Measurements from ENCODE around the gene CACNG4. TPM values are rescaled to one million over a fixed set of nuclear protein-coding genes. Genes with fewer than 3 reads are reported as not detected.
"Not testable (repeated sequence)": the region's sequence is repeated elsewhere in the genome, so short reads cannot be mapped to it uniquely, and the experiment has no call there.

CACNG4 gene
- polyA plus RNA-seq, 2 of the 4 experiments (the other 2 are of a cell fraction), result 6.2 to 10.2 TPM

- no peak overlapping the region for H3K4me2 ChIP-seq
- no peak for TF ChIP-seq POLR2AphosphoS2 (conservative IDR thresholded peaks at IDR 0.05; ENCODE audit: low read length)
- no peak for TF ChIP-seq MAFK (IDR thresholded peaks at IDR 0.05; ENCODE audit: partially characterized antibody)
- no peak for TF ChIP-seq PHF8 (IDR thresholded peaks at IDR 0.05; ENCODE audit: borderline replicate concordance, low read depth)
- FAIRE-seq, result no peak
- ChIA-PET POLR2A (no interaction called here), CTCF (no interaction called here)
- H3K4me1 ChIP-seq, result no peaks in the 10 kb centered on the region
- no peak overlapping the region for H3K27ac ChIP-seq
- WGBS (ENCODE audit: missing lambda C conversion rate), result 73% methylated on average over 9 of the region's 9 CpGs
- no peak for ATAC-seq
- DNase-seq (ENCODE audit: low read depth in 1 of 2, low spot score in 1 of 2), result no peak
- H3K4me3 ChIP-seq, result no peak overlapping the region
- no peaks in the 10 kb centered on the region for H3K9me3 ChIP-seq
Observed at GRCh38 chr17:67033613-67034012, 69.1 kb downstream of the CACNG4 start.

GRCh38 chr17:67035131-67036083 is 70.9 kb downstream of the CACNG4 start:
- no peak for FAIRE-seq
- H3K4me1 ChIP-seq, result no peaks in the 10 kb centered on the region
- ChIA-PET CTCF (interaction anchor here (0.8 kb wide), 1 partner anchor 8 kb away, joined by 4 read pairs; the partner anchor contains the start of gene CACNG1), POLR2A (no interaction called here)
- TF ChIP-seq ZC3H11A (IDR thresholded peaks at IDR 0.05) (no peak), EHF (CRISPR knock-in tag; IDR thresholded peaks at IDR 0.05) (no peak), RCOR1 (IDR thresholded peaks at IDR 0.05; ENCODE audit: low read depth, low read length) (no peak)
- H3K4me3 ChIP-seq, result no peak overlapping the region
- H3K9me3 ChIP-seq, result no peaks in the 10 kb centered on the region
- no peak for DNase-seq (ENCODE audit: low read depth in 1 of 2, low spot score in 1 of 2)
- 49% methylated on average over 10 of the region's 11 CpGs for WGBS (ENCODE audit: missing lambda C conversion rate)
- ATAC-seq, result no peak
- H3K27ac ChIP-seq, result no peak overlapping the region
- H3K4me2 ChIP-seq, result no peak overlapping the region

- H3K27ac ChIP-seq, result no peak overlapping the region
- no peak for FAIRE-seq
- H3K9me3 ChIP-seq, result no peaks in the 10 kb centered on the region
- no peak overlapping the region for H3K4me3 ChIP-seq
- POLR2A ChIA-PET, result no interaction called here
- 46% methylated on average over 5 of the region's 5 CpGs for WGBS (ENCODE audit: missing lambda C conversion rate)
- TF ChIP-seq FOSB (CRISPR knock-in tag; IDR thresholded peaks at IDR 0.05) (no peak), HES2 (IDR thresholded peaks at IDR 0.05) (no peak), NR3C1 (IDR thresholded peaks at IDR 0.05) (no peak), HDAC2 (IDR thresholded peaks at IDR 0.05) (no peak), CHD4 (IDR thresholded peaks at IDR 0.05; ENCODE audit: borderline replicate concordance) (no peak), BCL3 (IDR thresholded peaks at IDR 0.05) (no peak), POLR2AphosphoS2 (conservative IDR thresholded peaks at IDR 0.05; ENCODE audit: low read length) (no peak), SREBF2 (IDR thresholded peaks at IDR 0.05) (no peak), POLR2A (IDR thresholded peaks at IDR 0.05; ENCODE audit: low read length) (no peak)
- ATAC-seq, result no peak
- no peak overlapping the region for H3K4me2 ChIP-seq
- CTCF ChIA-PET, result interaction anchor here (0.8 kb wide), 1 partner anchor 8 kb away, joined by 3 read pairs; no protein-coding TSS in a partner anchor
- no peak for DNase-seq (ENCODE audit: low read depth in 1 of 2, low spot score in 1 of 2)
- H3K4me1 ChIP-seq, result no peaks in the 10 kb centered on the region
Observed at GRCh38 chr17:67038861-67039365, 74.4 kb downstream of the CACNG4 start.

GRCh38 chr17:67040652-67041051 is 76.1 kb downstream of the CACNG4 start:
- no peaks in the 10 kb centered on the region for H3K9me3 ChIP-seq
- H3K4me2 ChIP-seq, result no peak overlapping the region
- 66% methylated on average over 6 of the region's 6 CpGs for WGBS (ENCODE audit: missing lambda C conversion rate)
- no peak overlapping the region for H3K27ac ChIP-seq
- POLR2A ChIA-PET, result no interaction called here
- H3K4me1 ChIP-seq, result no peaks in the 10 kb centered on the region
- DNase-seq (ENCODE audit: low read depth in 1 of 2, low spot score in 1 of 2), result no peak
- ATAC-seq, result no peak
- CTCF ChIA-PET, result interaction anchor here (0.6 kb wide), 1 partner anchor 533 kb away, joined by 3 read pairs; no protein-coding TSS in a partner anchor
- no peak for FAIRE-seq
- TF ChIP-seq HES2 (IDR thresholded peaks at IDR 0.05) (no peak), CEBPB (IDR thresholded peaks at IDR 0.05) (peak in 1 of 2 experiments; percentile 50; a peak in 3 of 4 replicates), FOSL2 (IDR thresholded peaks at IDR 0.05) (no peak), FOSL2 (CRISPR knock-in tag; IDR thresholded peaks at IDR 0.05) (no peak), ZFP36 (IDR thresholded peaks at IDR 0.05; ENCODE audit: borderline replicate concordance, partially characterized antibody) (no peak), GATA3 (IDR thresholded peaks at IDR 0.05; ENCODE audit: borderline replicate concordance) (no peak), BHLHE40 (IDR thresholded peaks at IDR 0.05; ENCODE audit: low read depth, low read length) (no peak), CHD4 (IDR thresholded peaks at IDR 0.05; ENCODE audit: borderline replicate concordance) (no peak), TP53 (CRISPR knock-in tag; IDR thresholded peaks at IDR 0.05) (no peak)
- H3K4me3 ChIP-seq, result no peak overlapping the region

- FAIRE-seq; H3K4me2 ChIP-seq; POLR2A ChIA-PET; H3K4me3 ChIP-seq; H3K4me1 ChIP-seq; H3K27ac ChIP-seq; DNase-seq (ENCODE audit: low read depth in 1 of 2, low spot score in 1 of 2); ATAC-seq; H3K9me3 ChIP-seq: not testable (repeated sequence)
- WGBS (ENCODE audit: missing lambda C conversion rate), result 73% methylated on average over 5 of the region's 5 CpGs
- CTCF ChIA-PET, result interaction anchor here (0.9 to 1.1 kb wide), 2 partner anchors 42 to 59 kb away, joined by 3 read pairs; no protein-coding TSS in a partner anchor
Observed at GRCh38 chr17:67041119-67041518, 76.6 kb downstream of the CACNG4 start.

Measured in A549 (cell line).